HepG2 (cell line): ENCODE measurements around the gene HNRNPA1. TPM values are rescaled to one million over a fixed set of nuclear protein-coding genes. Genes with fewer than 3 reads are reported as not detected.

Source experiments
- MIXL1 ChIP-seq: IDR thresholded peaks from 2 replicates; pipeline ENCODE4 v1.6.1; 2016
- REL ChIP-seq: sonication (generic); formaldehyde crosslinking; conservative IDR thresholded peaks from 2 replicates; pipeline ENCODE4 v1.8.0; 2022; ENCODE audit warnings: mild to moderate bottlenecking, missing genetic modification reagents, moderate library complexity
- SOX5 ChIP-seq: IDR thresholded peaks from 2 replicates; pipeline ENCODE4 v1.6.1; 2016; ENCODE audit warnings: borderline replicate concordance
- ZBTB8A ChIP-seq: sonication (generic); formaldehyde crosslinking; IDR thresholded peaks from 2 replicates; pipeline ENCODE4 v1.4.0; 2020; ENCODE audit warnings: mild to moderate bottlenecking, low read depth, missing genetic modification reagents, borderline replicate concordance
- ZNF234 ChIP-seq: sonication (generic); formaldehyde crosslinking; conservative IDR thresholded peaks from 2 replicates; pipeline ENCODE4 v1.5.1; 2020; ENCODE audit warnings: mild to moderate bottlenecking, missing genetic modification reagents
- ZNF274 ChIP-seq: sonication (generic); formaldehyde crosslinking; IDR thresholded peaks from 2 replicates; pipeline ENCODE4 v1.5.1; 2020; ENCODE audit warnings: mild to moderate bottlenecking, missing genetic modification reagents
- ZNF501 ChIP-seq: sonication (generic); formaldehyde crosslinking; IDR thresholded peaks from 2 replicates; pipeline ENCODE4 v1.5.1; 2020; ENCODE audit warnings: mild to moderate bottlenecking, moderate library complexity, missing genetic modification reagents
- ZNF547 ChIP-seq: sonication (generic); formaldehyde crosslinking; IDR thresholded peaks from 2 replicates; pipeline ENCODE4 v1.5.1; 2020; ENCODE audit warnings: mild to moderate bottlenecking, missing genetic modification reagents
- ZNF556 ChIP-seq: sonication (generic); formaldehyde crosslinking; IDR thresholded peaks from 2 replicates; pipeline ENCODE4 v1.4.0; 2020; ENCODE audit warnings: mild to moderate bottlenecking, missing genetic modification reagents, borderline replicate concordance
- polyA plus RNA-seq, 8 experiments: library from polyadenylated mRNA; depleted of rRNA in 3 of 8; stranded (reverse) in 7 of 8; unstranded in 1 of 8; fragments of >200 nt; fragmentation: Illumina TruSeq in 4 of 8; extraction: Trizol in 4 of 8; gene quantifications; 2 replicates each; pipeline versions ENCODE4 v1.2.1 to v1.2.3, GENCODE V29; 2011 to 2016; ENCODE audit warnings: low read depth in 4 of 8, missing spikeins in 1 of 8, mixed read lengths in 1 of 8; ENCODE audit not compliant: insufficient read depth in 1 of 8
- total RNA-seq, 5 experiments: library from RNA; depleted of rRNA; stranded (reverse); fragments of >200 nt; fragmentation: Illumina TruSeq; extraction: Trizol; gene quantifications; 2 replicates each; pipeline ENCODE4 v1.2.3, GENCODE V29; 2016; ENCODE audit warnings: low read depth in 1 of 5
- TF ChIP-seq, protein P1 (sequence below): sonication (generic); formaldehyde crosslinking; IDR thresholded peaks from 2 replicates; pipeline ENCODE4 v1.8.1; 2023; ENCODE audit warnings: missing genetic modification reagents, inconsistent platforms, borderline replicate concordance
- TF ChIP-seq, protein P2 (sequence below): IDR thresholded peaks from 2 replicates; pipeline ENCODE4 v1.6.1; 2016
- TF ChIP-seq, protein P3 (sequence below): sonication (generic); formaldehyde crosslinking; IDR thresholded peaks from 2 replicates; pipeline ENCODE4 v1.4.0; 2020; ENCODE audit warnings: missing genetic modification reagents
- TF ChIP-seq, protein P4 (sequence below): IDR thresholded peaks from 2 replicates; pipeline ENCODE4 v1.6.1; 2016; ENCODE audit warnings: missing compliant biosample characterization, missing genetic modification reagents, borderline replicate concordance
- TF ChIP-seq, protein P5 (sequence below): sonication (generic); formaldehyde crosslinking; IDR thresholded peaks from 2 replicates; pipeline ENCODE4 v1.5.0; 2020; ENCODE audit warnings: missing genetic modification reagents, mild to moderate bottlenecking, borderline replicate concordance
- TF ChIP-seq, protein P6 (sequence below): sonication (generic); formaldehyde crosslinking; IDR thresholded peaks from 2 replicates; pipeline ENCODE4 v1.5.0; 2020; ENCODE audit warnings: mild to moderate bottlenecking, missing genetic modification reagents, borderline replicate concordance

HNRNPA1 gene
- total and polyA plus RNA-seq, 2 of the 13 experiments (the other 11 are each of a cell fraction or from before 2014, with no cell fraction given) = 535 to 1,820 TPM

DNA sequence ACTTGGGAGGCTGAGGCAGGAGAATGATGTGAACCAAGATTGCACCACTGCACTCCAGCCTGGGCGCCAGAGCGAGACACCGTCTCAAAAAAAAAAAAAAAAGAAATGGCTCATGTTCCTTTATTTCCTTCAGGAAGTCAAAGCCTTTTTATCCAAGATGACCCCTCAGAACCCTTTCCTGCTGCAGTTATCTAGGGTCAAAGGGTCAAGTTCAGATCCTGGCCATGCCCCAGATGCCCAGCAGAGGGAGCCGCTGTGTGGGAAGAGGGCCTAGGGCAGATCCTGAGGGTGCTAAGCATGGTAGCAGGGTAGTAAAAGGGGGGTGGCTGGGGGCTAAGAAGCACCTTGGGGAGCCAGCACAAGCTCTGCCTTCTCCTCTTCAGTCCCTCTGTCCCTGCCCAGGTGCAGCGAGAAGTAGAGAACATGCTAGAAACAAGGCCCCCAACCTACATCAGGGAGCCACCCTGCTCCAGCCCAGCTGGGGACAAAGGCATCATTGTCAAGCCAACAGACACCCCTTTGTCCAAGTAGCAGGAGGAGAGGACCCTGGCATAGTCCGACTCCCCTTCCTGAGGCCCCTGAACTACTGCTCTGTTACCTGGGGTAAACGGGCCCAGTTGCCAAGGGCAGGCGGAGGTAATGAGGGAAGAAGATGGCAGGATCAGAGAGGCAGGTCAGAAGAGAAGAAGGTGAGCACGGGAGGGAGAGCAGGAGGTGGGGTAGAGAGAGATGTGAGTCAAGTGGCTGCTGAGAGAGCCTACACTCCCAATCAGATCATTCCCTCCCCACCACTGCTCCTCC, 13.8 kb downstream of the HNRNPA1 start (continued):
- TF ChIP-seq, protein P1, sequence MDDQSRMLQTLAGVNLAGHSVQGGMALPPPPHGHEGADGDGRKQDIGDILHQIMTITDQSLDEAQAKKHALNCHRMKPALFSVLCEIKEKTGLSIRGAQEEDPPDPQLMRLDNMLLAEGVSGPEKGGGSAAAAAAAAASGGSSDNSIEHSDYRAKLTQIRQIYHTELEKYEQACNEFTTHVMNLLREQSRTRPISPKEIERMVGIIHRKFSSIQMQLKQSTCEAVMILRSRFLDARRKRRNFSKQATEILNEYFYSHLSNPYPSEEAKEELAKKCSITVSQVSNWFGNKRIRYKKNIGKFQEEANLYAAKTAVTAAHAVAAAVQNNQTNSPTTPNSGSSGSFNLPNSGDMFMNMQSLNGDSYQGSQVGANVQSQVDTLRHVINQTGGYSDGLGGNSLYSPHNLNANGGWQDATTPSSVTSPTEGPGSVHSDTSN (CRISPR knock-in tag) = no peak
- TF ChIP-seq ZBTB8A (CRISPR knock-in tag) (no peak), ZNF547 (CRISPR knock-in tag) (0 out of 2 replicates have a peak, but pooled peaks have one; percentile 46), ZNF556 (0 out of 2 replicates have a peak, but pooled peaks have one; percentile 63), MIXL1 (CRISPR knock-in tag) (peak; percentile 52; the same call in 1 of the 2 replicates), REL (CRISPR knock-in tag) (no peak), SOX5 (CRISPR knock-in tag) (peak; percentile 48; the same call in 1 of the 2 replicates), ZNF501 (CRISPR knock-in tag) (peak; percentile 92), ZNF234 (no peak), ZNF274 (CRISPR knock-in tag) (0 out of 2 replicates have a peak, but pooled peaks have one; percentile 45)
- TF ChIP-seq, protein P2, sequence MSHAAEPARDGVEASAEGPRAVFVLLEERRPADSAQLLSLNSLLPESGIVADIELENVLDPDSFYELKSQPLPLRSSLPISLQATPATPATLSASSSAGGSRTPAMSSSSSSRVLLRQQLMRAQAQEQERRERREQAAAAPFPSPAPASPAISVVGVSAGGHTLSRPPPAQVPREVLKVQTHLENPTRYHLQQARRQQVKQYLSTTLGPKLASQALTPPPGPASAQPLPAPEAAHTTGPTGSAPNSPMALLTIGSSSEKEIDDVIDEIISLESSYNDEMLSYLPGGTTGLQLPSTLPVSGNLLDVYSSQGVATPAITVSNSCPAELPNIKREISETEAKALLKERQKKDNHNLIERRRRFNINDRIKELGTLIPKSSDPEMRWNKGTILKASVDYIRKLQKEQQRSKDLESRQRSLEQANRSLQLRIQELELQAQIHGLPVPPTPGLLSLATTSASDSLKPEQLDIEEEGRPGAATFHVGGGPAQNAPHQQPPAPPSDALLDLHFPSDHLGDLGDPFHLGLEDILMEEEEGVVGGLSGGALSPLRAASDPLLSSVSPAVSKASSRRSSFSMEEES (CRISPR knock-in tag) = no peak; the same call in 1 of the 2 replicates
- TF ChIP-seq, protein P3, sequence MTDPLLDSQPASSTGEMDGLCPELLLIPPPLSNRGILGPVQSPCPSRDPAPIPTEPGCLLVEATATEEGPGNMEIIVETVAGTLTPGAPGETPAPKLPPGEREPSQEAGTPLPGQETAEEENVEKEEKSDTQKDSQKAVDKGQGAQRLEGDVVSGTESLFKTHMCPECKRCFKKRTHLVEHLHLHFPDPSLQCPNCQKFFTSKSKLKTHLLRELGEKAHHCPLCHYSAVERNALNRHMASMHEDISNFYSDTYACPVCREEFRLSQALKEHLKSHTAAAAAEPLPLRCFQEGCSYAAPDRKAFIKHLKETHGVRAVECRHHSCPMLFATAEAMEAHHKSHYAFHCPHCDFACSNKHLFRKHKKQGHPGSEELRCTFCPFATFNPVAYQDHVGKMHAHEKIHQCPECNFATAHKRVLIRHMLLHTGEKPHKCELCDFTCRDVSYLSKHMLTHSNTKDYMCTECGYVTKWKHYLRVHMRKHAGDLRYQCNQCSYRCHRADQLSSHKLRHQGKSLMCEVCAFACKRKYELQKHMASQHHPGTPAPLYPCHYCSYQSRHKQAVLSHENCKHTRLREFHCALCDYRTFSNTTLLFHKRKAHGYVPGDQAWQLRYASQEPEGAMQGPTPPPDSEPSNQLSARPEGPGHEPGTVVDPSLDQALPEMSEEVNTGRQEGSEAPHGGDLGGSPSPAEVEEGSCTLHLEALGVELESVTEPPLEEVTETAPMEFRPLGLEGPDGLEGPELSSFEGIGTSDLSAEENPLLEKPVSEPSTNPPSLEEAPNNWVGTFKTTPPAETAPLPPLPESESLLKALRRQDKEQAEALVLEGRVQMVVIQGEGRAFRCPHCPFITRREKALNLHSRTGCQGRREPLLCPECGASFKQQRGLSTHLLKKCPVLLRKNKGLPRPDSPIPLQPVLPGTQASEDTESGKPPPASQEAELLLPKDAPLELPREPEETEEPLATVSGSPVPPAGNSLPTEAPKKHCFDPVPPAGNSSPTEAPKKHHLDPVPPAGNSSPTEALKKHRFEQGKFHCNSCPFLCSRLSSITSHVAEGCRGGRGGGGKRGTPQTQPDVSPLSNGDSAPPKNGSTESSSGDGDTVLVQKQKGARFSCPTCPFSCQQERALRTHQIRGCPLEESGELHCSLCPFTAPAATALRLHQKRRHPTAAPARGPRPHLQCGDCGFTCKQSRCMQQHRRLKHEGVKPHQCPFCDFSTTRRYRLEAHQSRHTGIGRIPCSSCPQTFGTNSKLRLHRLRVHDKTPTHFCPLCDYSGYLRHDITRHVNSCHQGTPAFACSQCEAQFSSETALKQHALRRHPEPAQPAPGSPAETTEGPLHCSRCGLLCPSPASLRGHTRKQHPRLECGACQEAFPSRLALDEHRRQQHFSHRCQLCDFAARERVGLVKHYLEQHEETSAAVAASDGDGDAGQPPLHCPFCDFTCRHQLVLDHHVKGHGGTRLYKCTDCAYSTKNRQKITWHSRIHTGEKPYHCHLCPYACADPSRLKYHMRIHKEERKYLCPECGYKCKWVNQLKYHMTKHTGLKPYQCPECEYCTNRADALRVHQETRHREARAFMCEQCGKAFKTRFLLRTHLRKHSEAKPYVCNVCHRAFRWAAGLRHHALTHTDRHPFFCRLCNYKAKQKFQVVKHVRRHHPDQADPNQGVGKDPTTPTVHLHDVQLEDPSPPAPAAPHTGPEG = no peak
- TF ChIP-seq, protein P4, sequence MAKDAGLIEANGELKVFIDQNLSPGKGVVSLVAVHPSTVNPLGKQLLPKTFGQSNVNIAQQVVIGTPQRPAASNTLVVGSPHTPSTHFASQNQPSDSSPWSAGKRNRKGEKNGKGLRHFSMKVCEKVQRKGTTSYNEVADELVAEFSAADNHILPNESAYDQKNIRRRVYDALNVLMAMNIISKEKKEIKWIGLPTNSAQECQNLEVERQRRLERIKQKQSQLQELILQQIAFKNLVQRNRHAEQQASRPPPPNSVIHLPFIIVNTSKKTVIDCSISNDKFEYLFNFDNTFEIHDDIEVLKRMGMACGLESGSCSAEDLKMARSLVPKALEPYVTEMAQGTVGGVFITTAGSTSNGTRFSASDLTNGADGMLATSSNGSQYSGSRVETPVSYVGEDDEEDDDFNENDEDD = no peak
- TF ChIP-seq, protein P5, sequence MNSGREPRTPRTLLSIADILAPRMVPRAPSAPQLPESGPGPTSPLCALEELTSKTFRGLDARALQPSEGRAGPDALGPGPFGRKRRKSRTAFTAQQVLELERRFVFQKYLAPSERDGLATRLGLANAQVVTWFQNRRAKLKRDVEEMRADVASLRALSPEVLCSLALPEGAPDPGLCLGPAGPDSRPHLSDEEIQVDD (CRISPR knock-in tag) = no peak
- TF ChIP-seq, protein P6, sequence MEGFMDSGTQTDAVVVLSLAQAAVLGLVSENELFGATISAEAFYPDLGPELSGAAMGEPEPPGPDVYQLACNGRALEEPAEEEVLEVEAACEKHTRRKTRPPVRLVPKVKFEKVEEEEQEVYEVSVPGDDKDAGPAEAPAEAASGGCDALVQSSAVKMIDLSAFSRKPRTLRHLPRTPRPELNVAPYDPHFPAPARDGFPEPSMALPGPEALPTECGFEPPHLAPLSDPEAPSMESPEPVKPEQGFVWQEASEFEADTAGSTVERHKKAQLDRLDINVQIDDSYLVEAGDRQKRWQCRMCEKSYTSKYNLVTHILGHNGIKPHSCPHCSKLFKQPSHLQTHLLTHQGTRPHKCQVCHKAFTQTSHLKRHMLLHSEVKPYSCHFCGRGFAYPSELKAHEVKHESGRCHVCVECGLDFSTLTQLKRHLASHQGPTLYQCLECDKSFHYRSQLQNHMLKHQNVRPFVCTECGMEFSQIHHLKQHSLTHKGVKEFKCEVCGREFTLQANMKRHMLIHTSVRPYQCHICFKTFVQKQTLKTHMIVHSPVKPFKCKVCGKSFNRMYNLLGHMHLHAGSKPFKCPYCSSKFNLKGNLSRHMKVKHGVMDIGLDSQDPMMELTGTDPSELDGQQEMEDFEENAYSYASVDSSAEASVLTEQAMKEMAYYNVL (CRISPR knock-in tag) = peak; percentile 81; the same call in 1 of the 2 replicates
